Tibial nerve (tissue), 3 donors: ENCODE measurements around the gene UBA7.

Source experiments
- CTCF ChIP-seq, 5 experiments: fragments of 200-600 bp in 3 of 5; fragments of 450-650 bp in 2 of 5; sonication (generic) in 3 of 5; IDR thresholded peaks; one replicate each; pipeline ENCODE4 v1.5.1; 2016 to 2019; ENCODE audit warnings: antibody characterized with exemption in 5 of 5, mild to moderate bottlenecking in 3 of 5, moderate library complexity in 2 of 5
- POLR2A ChIP-seq, 2 donors: fragments of 450-650 bp; IDR thresholded peaks; one replicate each; pipeline ENCODE4 v1.6.1; 2017; ENCODE audit warnings: antibody characterized with exemption in 2 of 2, mild to moderate bottlenecking in 2 of 2, moderate library complexity in 2 of 2

GRCh38 chr3:49805897-49806701 is 7.7 kb downstream of the UBA7 start:
- TF ChIP-seq POLR2A (IDR thresholded peaks at IDR 0.05): no peak
- TF ChIP-seq CTCF (IDR thresholded peaks at IDR 0.05): no peak
